ENCODE results near the gene PEX19.

The PEX19 gene

GRCh38 chr1:160247053-160247452 is 37.9 kb downstream of the PEX19 start:
- DNase-seq (ENCODE audit: low read depth, low spot score): no peak
- no peak overlapping the region for H3K4me3 ChIP-seq (ENCODE audit: low read length)

- no peak for DNase-seq (ENCODE audit: low read depth, low spot score)
Observed at GRCh38 chr1:160245434-160245833, 39.5 kb downstream of the PEX19 start.

GRCh38 chr1:160244209-160244608 is 40.7 kb downstream of the PEX19 start:
- no peak overlapping the region for H3K4me3 ChIP-seq (ENCODE audit: low read length)
- no peak for DNase-seq (ENCODE audit: low read depth, low spot score)

More at GRCh38 chr1:160245434-160245833, 39.5 kb downstream of the PEX19 start:
- no peak overlapping the region for H3K4me3 ChIP-seq (ENCODE audit: low read length)

GRCh38 chr1:160243767-160244166 is 41.2 kb downstream of the PEX19 start:
- DNase-seq (ENCODE audit: low read depth, low spot score): no peak
- H3K4me3 ChIP-seq (ENCODE audit: low read length): no peak overlapping the region

- H3K4me3 ChIP-seq (ENCODE audit: low read length): no peak overlapping the region
- DNase-seq (ENCODE audit: low read depth, low spot score): no peak
Observed at GRCh38 chr1:160239582-160240299, 45.2 kb downstream of the PEX19 start.

GRCh38 chr1:160238408-160238807 is 46.5 kb downstream of the PEX19 start:
- no peak overlapping the region for H3K4me3 ChIP-seq (ENCODE audit: low read length)
- no peak for DNase-seq (ENCODE audit: low read depth, low spot score)

- no peak for DNase-seq (ENCODE audit: low read depth, low spot score)
- H3K4me3 ChIP-seq (ENCODE audit: low read length): no peak overlapping the region
Observed at GRCh38 chr1:160237558-160237957, 47.4 kb downstream of the PEX19 start.

- no peak overlapping the region for H3K4me3 ChIP-seq (ENCODE audit: low read length)
- no peak for DNase-seq (ENCODE audit: low read depth, low spot score)
Observed at GRCh38 chr1:160236806-160237205, 48.1 kb downstream of the PEX19 start.

GRCh38 chr1:160232911-160233310 is 52.0 kb downstream of the PEX19 start:
- no peak overlapping the region for H3K4me3 ChIP-seq (ENCODE audit: low read length)

GRCh38 chr1:160228431-160228830 is 56.5 kb downstream of the PEX19 start:
- H3K4me3 ChIP-seq (ENCODE audit: low read length): no peak overlapping the region
- DNase-seq (ENCODE audit: low read depth, low spot score): no peak

More at GRCh38 chr1:160232911-160233310, 52.0 kb downstream of the PEX19 start:
- no peak for DNase-seq (ENCODE audit: low read depth, low spot score)

GRCh38 chr1:160227561-160227960 is 57.4 kb downstream of the PEX19 start:
- DNase-seq (ENCODE audit: low read depth, low spot score): no peak
- no peak overlapping the region for H3K4me3 ChIP-seq (ENCODE audit: low read length)

- no peak for DNase-seq (ENCODE audit: low read depth, low spot score)
- no peak overlapping the region for H3K4me3 ChIP-seq (ENCODE audit: low read length)
Observed at GRCh38 chr1:160227034-160227433, 57.9 kb downstream of the PEX19 start.
